Suprapubic skin (tissue), 3 donors: ENCODE measurements around the gene LMAN1.

Experiments
- POLR2A ChIP-seq, 2 donors: fragments of 450-650 bp; IDR thresholded peaks; one replicate each; pipeline ENCODE4 v1.6.1; 2017; ENCODE audit warnings: antibody characterized with exemption in 2 of 2, mild to moderate bottlenecking in 2 of 2, moderate library complexity in 2 of 2
- TF ChIP-seq, protein P1 (sequence below), 2 donors: fragments of 200-600 bp in 1 of 2; fragments of 450-650 bp in 1 of 2; sonication (generic) in 1 of 2; IDR thresholded peaks; one replicate each; pipeline ENCODE4 v1.5.1; 2016 to 2019; ENCODE audit warnings: antibody characterized with exemption in 2 of 2, mild to moderate bottlenecking in 1 of 2, moderate library complexity in 1 of 2

DNA sequence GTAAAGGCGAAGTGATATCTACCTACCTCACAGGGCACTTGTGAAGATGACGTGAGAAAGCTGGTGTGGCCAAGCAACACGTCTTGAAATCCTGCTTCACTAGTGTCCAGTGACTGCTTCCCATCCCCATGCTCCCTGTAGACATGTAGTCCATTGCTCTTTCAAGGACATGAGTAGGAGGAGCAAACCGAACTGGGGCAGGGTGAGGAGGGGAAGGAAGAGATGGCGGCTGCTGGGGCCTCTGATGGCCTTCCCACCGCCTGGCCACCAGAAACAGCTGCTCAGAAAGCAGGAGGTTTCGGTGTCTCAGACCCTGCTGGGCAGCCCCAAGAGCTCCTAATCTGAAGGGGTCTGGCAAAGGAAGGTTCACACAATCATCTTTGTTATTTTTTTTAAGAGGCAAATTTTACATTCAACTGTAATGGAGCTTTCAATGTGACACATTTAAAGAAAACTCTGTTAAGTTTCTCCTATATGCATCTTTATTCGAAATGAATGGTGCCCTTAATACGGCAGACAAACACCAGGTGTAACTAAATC lies 55.3 kb downstream of the LMAN1 start:
- TF ChIP-seq POLR2A (IDR thresholded peaks at IDR 0.05): no peak
- TF ChIP-seq, protein P1, sequence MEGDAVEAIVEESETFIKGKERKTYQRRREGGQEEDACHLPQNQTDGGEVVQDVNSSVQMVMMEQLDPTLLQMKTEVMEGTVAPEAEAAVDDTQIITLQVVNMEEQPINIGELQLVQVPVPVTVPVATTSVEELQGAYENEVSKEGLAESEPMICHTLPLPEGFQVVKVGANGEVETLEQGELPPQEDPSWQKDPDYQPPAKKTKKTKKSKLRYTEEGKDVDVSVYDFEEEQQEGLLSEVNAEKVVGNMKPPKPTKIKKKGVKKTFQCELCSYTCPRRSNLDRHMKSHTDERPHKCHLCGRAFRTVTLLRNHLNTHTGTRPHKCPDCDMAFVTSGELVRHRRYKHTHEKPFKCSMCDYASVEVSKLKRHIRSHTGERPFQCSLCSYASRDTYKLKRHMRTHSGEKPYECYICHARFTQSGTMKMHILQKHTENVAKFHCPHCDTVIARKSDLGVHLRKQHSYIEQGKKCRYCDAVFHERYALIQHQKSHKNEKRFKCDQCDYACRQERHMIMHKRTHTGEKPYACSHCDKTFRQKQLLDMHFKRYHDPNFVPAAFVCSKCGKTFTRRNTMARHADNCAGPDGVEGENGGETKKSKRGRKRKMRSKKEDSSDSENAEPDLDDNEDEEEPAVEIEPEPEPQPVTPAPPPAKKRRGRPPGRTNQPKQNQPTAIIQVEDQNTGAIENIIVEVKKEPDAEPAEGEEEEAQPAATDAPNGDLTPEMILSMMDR (IDR thresholded peaks at IDR 0.05): no peak
